Epithelial cell of alveolus of lung (primary cell): ENCODE data around the gene ADAM12. TPM values are rescaled to one million over a fixed set of nuclear protein-coding genes. Genes with fewer than 3 reads are reported as not detected.

Experiments used
- total RNA-seq: library from RNA; depleted of rRNA; stranded (reverse); fragments of >200 nt; gene quantifications from 2 replicates; pipeline ENCODE4 v1.2.1, GENCODE V29; 2015

The ADAM12 gene
- 3.4 and 8.1 TPM in 2 replicates for total RNA-seq

GRCh38 chr10:126387931-126388911 lies at the start of gene ADAM12:
ADAM12 (minus strand) TSS chr10:126388477; CDS start chr10:126388145, 332 bp downstream.

